HL-60 (cell line): ENCODE data around the gene NEU3.
A peak's percentile ranks its signal among the peaks of the same experiment; 100 is the strongest.

Experiments used
- DNase-seq, 2 experiments: peaks; one replicate each; pipeline ENCODE4 v3.0.0-alpha.2; 2010 to 2020; ENCODE audit warnings: low read depth in 1 of 2, low spot score in 1 of 2
- H3K27ac ChIP-seq: fragments of 250-450 bp; sonication (Bioruptor Pico); replicated peaks from 2 replicates; pipeline ENCODE4 v1.5.1; 2020; ENCODE audit warnings: mild to moderate bottlenecking, moderate library complexity
- H3K27me3 ChIP-seq: fragments of 250-450 bp; sonication (Bioruptor Pico); 2 replicates; pipeline ENCODE4 v1.5.1; 2021; ENCODE audit warnings: mild to moderate bottlenecking, moderate library complexity; ENCODE audit not compliant: insufficient read depth, poor library complexity, severe bottlenecking
- H3K4me3 ChIP-seq: replicated peaks from 2 replicates; pipeline ENCODE4 v1.5.1; 2011; ENCODE audit warnings: mild to moderate bottlenecking, control low read depth, low read length; ENCODE audit not compliant: insufficient read depth
- GABPA ChIP-seq: IDR thresholded peaks from 2 replicates; pipeline ENCODE4 v1.6.1; 2012; ENCODE audit warnings: low read depth
- POLR2AphosphoS5 ChIP-seq: IDR thresholded peaks from 2 replicates; pipeline ENCODE4 v1.6.1; 2012; ENCODE audit warnings: low read depth
- SPI1 ChIP-seq: IDR thresholded peaks from 2 replicates; pipeline ENCODE4 v1.6.1; 2012; ENCODE audit warnings: low read depth, mild to moderate bottlenecking, borderline replicate concordance
- TF ChIP-seq, protein P1 (sequence below): IDR thresholded peaks from 2 replicates; pipeline ENCODE4 v1.6.1; 2012; ENCODE audit warnings: low read depth; ENCODE audit not compliant: insufficient replicate concordance
- TF ChIP-seq, protein P2 (sequence below): IDR thresholded peaks from one replicate; pipeline ENCODE4 v1.5.1; 2011; ENCODE audit warnings: low read length, control low read depth, inconsistent platforms; ENCODE audit not compliant: insufficient read depth

The NEU3 gene

GRCh38 chr11:75029836-75030631 lies 41.3 kb downstream of the NEU3 start:
- Histone ChIP-seq H3K27ac (no peak overlapping the region), H3K4me3 (no peak overlapping the region), H3K27me3 (no peaks in the 10 kb centered on the region)
- no peak for TF ChIP-seq GABPA
- TF ChIP-seq, protein P1, sequence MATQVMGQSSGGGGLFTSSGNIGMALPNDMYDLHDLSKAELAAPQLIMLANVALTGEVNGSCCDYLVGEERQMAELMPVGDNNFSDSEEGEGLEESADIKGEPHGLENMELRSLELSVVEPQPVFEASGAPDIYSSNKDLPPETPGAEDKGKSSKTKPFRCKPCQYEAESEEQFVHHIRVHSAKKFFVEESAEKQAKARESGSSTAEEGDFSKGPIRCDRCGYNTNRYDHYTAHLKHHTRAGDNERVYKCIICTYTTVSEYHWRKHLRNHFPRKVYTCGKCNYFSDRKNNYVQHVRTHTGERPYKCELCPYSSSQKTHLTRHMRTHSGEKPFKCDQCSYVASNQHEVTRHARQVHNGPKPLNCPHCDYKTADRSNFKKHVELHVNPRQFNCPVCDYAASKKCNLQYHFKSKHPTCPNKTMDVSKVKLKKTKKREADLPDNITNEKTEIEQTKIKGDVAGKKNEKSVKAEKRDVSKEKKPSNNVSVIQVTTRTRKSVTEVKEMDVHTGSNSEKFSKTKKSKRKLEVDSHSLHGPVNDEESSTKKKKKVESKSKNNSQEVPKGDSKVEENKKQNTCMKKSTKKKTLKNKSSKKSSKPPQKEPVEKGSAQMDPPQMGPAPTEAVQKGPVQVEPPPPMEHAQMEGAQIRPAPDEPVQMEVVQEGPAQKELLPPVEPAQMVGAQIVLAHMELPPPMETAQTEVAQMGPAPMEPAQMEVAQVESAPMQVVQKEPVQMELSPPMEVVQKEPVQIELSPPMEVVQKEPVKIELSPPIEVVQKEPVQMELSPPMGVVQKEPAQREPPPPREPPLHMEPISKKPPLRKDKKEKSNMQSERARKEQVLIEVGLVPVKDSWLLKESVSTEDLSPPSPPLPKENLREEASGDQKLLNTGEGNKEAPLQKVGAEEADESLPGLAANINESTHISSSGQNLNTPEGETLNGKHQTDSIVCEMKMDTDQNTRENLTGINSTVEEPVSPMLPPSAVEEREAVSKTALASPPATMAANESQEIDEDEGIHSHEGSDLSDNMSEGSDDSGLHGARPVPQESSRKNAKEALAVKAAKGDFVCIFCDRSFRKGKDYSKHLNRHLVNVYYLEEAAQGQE = no peak
- no peak for TF ChIP-seq SPI1
- TF ChIP-seq, protein P2, sequence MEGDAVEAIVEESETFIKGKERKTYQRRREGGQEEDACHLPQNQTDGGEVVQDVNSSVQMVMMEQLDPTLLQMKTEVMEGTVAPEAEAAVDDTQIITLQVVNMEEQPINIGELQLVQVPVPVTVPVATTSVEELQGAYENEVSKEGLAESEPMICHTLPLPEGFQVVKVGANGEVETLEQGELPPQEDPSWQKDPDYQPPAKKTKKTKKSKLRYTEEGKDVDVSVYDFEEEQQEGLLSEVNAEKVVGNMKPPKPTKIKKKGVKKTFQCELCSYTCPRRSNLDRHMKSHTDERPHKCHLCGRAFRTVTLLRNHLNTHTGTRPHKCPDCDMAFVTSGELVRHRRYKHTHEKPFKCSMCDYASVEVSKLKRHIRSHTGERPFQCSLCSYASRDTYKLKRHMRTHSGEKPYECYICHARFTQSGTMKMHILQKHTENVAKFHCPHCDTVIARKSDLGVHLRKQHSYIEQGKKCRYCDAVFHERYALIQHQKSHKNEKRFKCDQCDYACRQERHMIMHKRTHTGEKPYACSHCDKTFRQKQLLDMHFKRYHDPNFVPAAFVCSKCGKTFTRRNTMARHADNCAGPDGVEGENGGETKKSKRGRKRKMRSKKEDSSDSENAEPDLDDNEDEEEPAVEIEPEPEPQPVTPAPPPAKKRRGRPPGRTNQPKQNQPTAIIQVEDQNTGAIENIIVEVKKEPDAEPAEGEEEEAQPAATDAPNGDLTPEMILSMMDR = no peak
- no peak for TF ChIP-seq POLR2AphosphoS5
- no peak for DNase-seq

DNA sequence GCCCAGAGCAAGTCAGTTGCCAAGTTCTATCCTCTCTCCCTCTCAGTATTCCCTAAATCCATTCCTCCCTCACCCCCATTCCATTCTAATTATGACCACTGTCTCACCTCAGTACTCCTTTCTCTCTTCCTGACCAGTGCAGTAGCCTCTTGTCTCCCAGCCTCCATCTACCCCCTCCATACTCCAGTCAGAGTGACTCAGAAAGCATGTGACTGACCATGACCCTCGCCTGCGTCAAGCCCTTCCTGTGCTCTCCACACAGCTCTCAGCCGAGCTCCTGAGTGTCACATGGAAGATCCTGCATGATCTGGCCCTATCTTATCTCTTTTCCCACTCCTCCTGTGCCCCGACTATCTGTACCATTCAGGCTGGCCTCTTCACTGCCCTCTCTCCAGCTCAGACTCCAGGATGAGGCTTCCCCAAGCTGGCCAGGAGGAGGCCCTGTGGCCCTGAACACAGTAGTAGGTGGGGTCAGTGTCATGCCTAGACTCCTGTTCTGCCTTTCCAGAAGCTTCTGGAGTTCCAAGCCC lies 42.6 kb downstream of the NEU3 start:
- H3K27me3 ChIP-seq = no peaks in the 10 kb centered on the region
- TF ChIP-seq GABPA (no peak), SPI1 (no peak), POLR2AphosphoS5 (no peak)
- TF ChIP-seq, protein P1 = no peak
- TF ChIP-seq, protein P2 = no peak
- H3K4me3 ChIP-seq = no peak overlapping the region
- no peak for DNase-seq
- H3K27ac ChIP-seq = no peak overlapping the region

- H3K27ac ChIP-seq = no peak overlapping the region
- peak; percentile 35 to 65 for DNase-seq
- no peak overlapping the region for H3K4me3 ChIP-seq
- TF ChIP-seq GABPA = no peak
- no peak for TF ChIP-seq SPI1
- TF ChIP-seq, protein P2 = peak; percentile 89
- TF ChIP-seq POLR2AphosphoS5 = no peak
- TF ChIP-seq, protein P1 = no peak
- no peaks in the 10 kb centered on the region for H3K27me3 ChIP-seq
Observed at GRCh38 chr11:75031771-75032549, 43.2 kb downstream of the NEU3 start.
